Ishikawa (cell line): ENCODE results near the gene SLC22A14.

Source experiments
- CREB1 ChIP-seq: IDR thresholded peaks from 2 replicates; pipeline ENCODE4 v1.6.1; 2012; ENCODE audit warnings: low read depth
- EGR1 ChIP-seq: IDR thresholded peaks from 2 replicates; pipeline ENCODE4 v1.6.1; 2012
- EP300 ChIP-seq: IDR thresholded peaks from 2 replicates; pipeline ENCODE4 v1.6.1; 2012; ENCODE audit warnings: borderline replicate concordance
- FOXM1 ChIP-seq: IDR thresholded peaks from 2 replicates; pipeline ENCODE4 v1.6.1; 2012; ENCODE audit warnings: low read depth, borderline replicate concordance
- MAX ChIP-seq: IDR thresholded peaks from 2 replicates; pipeline ENCODE4 v1.6.1; 2012
- NFIC ChIP-seq: IDR thresholded peaks from 2 replicates; pipeline ENCODE4 v1.6.1; 2012
- RAD21 ChIP-seq: IDR thresholded peaks from 2 replicates; pipeline ENCODE4 v1.6.1; 2012; ENCODE audit warnings: low read depth
- REST ChIP-seq: IDR thresholded peaks from 2 replicates; pipeline ENCODE4 v1.6.1; 2012; ENCODE audit warnings: low read depth, mild to moderate bottlenecking
- TEAD4 ChIP-seq: IDR thresholded peaks from 2 replicates; pipeline ENCODE4 v1.6.1; 2012
- USF1 ChIP-seq: IDR thresholded peaks from 2 replicates; pipeline ENCODE4 v1.6.1; 2012
- YY1 ChIP-seq: IDR thresholded peaks from 2 replicates; pipeline ENCODE4 v1.6.1; 2012; ENCODE audit warnings: low read depth

- no peak for TF ChIP-seq USF1
- no peak for TF ChIP-seq RAD21
- TF ChIP-seq CREB1 = no peak
- TF ChIP-seq YY1 = no peak
- no peak for TF ChIP-seq EGR1
- no peak for TF ChIP-seq EP300
- TF ChIP-seq REST = no peak
- no peak for TF ChIP-seq FOXM1
- TF ChIP-seq MAX = no peak
- no peak for TF ChIP-seq NFIC
- no peak for TF ChIP-seq TEAD4
Measured at GRCh38 chr3:38283810-38284755, 2.0 kb downstream of the SLC22A14 start.
